WTC11 (cell line): ENCODE results near the gene MCM3AP.

Experiments
- TF ChIP-seq, protein P1 (sequence below): fragments of 200-600 bp; IDR thresholded peaks from 2 replicates; pipeline ENCODE4 v1.8.0; 2022; ENCODE audit warnings: antibody characterized with exemption
- TF ChIP-seq, protein P2 (sequence below): sonication (generic); formaldehyde crosslinking; IDR thresholded peaks from 2 replicates; pipeline ENCODE4 v1.8.1; 2023; ENCODE audit warnings: mild to moderate bottlenecking, missing genetic modification reagents, moderate library complexity
- TF ChIP-seq, protein P3 (sequence below): sonication (generic); formaldehyde crosslinking; IDR thresholded peaks from 2 replicates; pipeline ENCODE4 v1.8.0; 2022; ENCODE audit warnings: mild to moderate bottlenecking, missing genetic modification reagents

DNA sequence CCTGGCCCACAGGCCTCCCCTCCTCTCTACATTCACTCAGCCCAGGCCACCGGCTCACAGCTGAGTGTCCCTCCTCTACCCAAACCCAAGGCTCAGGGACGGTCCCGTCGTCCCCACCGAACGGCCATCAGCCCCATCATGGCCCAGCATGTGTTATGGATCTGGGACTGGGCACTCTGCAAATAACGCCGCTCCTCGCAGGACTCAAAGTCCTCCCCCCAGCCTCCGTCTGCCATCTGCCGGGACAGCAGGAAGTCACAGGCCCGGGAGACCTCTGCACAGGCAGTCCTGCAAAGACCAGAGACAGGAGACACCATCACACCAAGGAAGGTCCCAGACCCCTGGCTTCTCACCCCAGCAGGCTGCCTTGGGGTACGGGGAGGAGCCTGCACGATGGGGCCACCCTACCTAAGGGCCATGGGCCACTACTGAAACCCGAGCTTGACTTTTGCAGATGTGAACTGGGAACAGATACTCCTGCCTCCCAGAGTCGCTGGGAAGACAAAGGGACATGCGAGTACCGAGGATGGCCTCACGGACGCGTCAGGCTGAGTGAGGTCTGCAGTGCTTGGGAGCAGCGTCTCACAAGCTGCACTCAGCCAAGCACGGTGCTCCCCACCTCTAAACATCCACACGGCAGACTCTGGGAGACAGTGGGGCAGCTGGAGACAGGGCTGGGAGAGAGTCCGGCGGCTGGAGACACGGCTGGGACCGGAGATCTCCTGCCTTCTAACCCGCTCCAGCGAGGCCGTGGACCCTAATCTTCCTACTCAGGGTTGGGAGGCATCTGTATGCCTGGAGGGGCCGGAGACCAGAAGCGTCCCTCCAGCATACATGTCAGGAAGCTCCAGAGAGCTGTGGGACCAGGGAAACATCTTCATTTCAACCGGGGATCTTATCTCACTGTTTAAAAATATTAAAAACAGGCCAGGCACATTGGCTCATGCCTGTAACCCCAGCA, 90.8 kb downstream of the MCM3AP start:
- TF ChIP-seq, protein P1, sequence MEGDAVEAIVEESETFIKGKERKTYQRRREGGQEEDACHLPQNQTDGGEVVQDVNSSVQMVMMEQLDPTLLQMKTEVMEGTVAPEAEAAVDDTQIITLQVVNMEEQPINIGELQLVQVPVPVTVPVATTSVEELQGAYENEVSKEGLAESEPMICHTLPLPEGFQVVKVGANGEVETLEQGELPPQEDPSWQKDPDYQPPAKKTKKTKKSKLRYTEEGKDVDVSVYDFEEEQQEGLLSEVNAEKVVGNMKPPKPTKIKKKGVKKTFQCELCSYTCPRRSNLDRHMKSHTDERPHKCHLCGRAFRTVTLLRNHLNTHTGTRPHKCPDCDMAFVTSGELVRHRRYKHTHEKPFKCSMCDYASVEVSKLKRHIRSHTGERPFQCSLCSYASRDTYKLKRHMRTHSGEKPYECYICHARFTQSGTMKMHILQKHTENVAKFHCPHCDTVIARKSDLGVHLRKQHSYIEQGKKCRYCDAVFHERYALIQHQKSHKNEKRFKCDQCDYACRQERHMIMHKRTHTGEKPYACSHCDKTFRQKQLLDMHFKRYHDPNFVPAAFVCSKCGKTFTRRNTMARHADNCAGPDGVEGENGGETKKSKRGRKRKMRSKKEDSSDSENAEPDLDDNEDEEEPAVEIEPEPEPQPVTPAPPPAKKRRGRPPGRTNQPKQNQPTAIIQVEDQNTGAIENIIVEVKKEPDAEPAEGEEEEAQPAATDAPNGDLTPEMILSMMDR = no peak
- TF ChIP-seq, protein P2, sequence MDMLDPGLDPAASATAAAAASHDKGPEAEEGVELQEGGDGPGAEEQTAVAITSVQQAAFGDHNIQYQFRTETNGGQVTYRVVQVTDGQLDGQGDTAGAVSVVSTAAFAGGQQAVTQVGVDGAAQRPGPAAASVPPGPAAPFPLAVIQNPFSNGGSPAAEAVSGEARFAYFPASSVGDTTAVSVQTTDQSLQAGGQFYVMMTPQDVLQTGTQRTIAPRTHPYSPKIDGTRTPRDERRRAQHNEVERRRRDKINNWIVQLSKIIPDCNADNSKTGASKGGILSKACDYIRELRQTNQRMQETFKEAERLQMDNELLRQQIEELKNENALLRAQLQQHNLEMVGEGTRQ (CRISPR knock-in tag) = no peak
- TF ChIP-seq, protein P3, sequence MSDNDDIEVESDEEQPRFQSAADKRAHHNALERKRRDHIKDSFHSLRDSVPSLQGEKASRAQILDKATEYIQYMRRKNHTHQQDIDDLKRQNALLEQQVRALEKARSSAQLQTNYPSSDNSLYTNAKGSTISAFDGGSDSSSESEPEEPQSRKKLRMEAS (CRISPR knock-in tag) = no peak
